KMS-11 (cell line): ENCODE data around the gene GOT1.

Source experiments
- H2AFZ ChIP-seq: fragments of 200-600 bp; sonication (generic); 2 replicates; pipeline ENCODE4 v1.6.1; 2016; ENCODE audit warnings: antibody characterized with exemption, mixed run types, low read depth
- H3K27ac ChIP-seq: fragments of 200-600 bp; sonication (generic); 2 replicates; pipeline ENCODE4 v1.6.1; 2016; ENCODE audit warnings: mild to moderate bottlenecking, mixed run types
- H3K27me3 ChIP-seq: fragments of 200-600 bp; sonication (generic); 2 replicates; pipeline ENCODE4 v1.6.1; 2017; ENCODE audit warnings: mild to moderate bottlenecking, low read depth, mixed run types, moderate library complexity; ENCODE audit not compliant: insufficient read depth
- H3K36me3 ChIP-seq: fragments of 200-600 bp; sonication (generic); 2 replicates; pipeline ENCODE4 v1.6.1; 2017; ENCODE audit warnings: mild to moderate bottlenecking, mixed run types; ENCODE audit not compliant: insufficient read depth
- H3K4me1 ChIP-seq: fragments of 200-600 bp; sonication (generic); 2 replicates; pipeline ENCODE4 v1.6.1; 2016; ENCODE audit warnings: mild to moderate bottlenecking, low read depth, mixed run types; ENCODE audit not compliant: poor library complexity, severe bottlenecking
- H3K4me2 ChIP-seq: fragments of 200-600 bp; sonication (generic); 2 replicates; pipeline ENCODE4 v1.7.0; 2016; ENCODE audit warnings: mild to moderate bottlenecking, mixed run types
- H3K4me3 ChIP-seq: fragments of 200-600 bp; sonication (generic); IDR thresholded peaks from 2 replicates; pipeline ENCODE4 v1.6.1; 2017; ENCODE audit warnings: low read depth, low read length, mixed read lengths; ENCODE audit not compliant: insufficient read depth
- H3K79me2 ChIP-seq: fragments of 200-600 bp; sonication (generic); 2 replicates; pipeline ENCODE4 v1.6.1; 2016; ENCODE audit warnings: low read depth, mixed run types; ENCODE audit not compliant: insufficient read depth
- H3K9ac ChIP-seq: fragments of 200-600 bp; sonication (generic); 2 replicates; pipeline ENCODE4 v1.6.1; 2016; ENCODE audit warnings: mild to moderate bottlenecking, mixed run types
- H4K20me1 ChIP-seq: fragments of 200-600 bp; sonication (generic); 2 replicates; pipeline ENCODE4 v1.6.1; 2016; ENCODE audit warnings: mild to moderate bottlenecking, mixed run types; ENCODE audit not compliant: insufficient read depth
- TF ChIP-seq, protein P1 (sequence below): fragments of 200-600 bp; sonication (generic); conservative IDR thresholded peaks from 2 replicates; pipeline ENCODE4 v1.6.1; 2017; ENCODE audit warnings: low read depth, mild to moderate bottlenecking, antibody characterized with exemption, low read length, moderate library complexity, mixed read lengths

Gene GOT1

DNA sequence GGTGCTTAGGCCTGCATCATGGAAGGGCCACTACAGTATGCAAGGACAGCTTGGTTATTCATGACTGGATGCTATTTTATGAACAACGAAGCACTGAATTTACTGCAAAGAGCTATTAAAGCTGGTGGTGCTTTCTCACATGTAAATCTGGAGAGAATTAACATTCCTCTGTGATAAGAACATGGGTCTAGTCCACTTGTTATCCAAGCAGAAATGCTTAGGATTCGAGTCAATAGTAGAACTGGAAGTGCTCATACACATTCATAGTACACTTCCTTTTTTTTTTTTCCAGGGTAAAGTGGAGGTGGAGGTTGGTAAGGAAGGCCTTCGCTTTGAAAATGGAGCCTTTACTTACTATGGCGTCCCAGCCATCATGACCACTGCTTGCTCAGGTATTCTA lies 66.3 kb downstream of the GOT1 start:
- Histone ChIP-seq H3K9ac (no peak overlapping the region), H3K36me3 (no peaks in the 10 kb centered on the region), H3K4me1 (no peaks in the 10 kb centered on the region), H3K27me3 (peaks cover 22% of the 10 kb centered on the region; the same call in 1 of the 2 replicates), H2AFZ (no peak overlapping the region), H3K27ac (no peak overlapping the region), H3K4me3 (no peak overlapping the region), H3K4me2 (no peak overlapping the region), H4K20me1 (no peaks in the 10 kb centered on the region), H3K79me2 (no peaks in the 10 kb centered on the region)
- TF ChIP-seq, protein P1, sequence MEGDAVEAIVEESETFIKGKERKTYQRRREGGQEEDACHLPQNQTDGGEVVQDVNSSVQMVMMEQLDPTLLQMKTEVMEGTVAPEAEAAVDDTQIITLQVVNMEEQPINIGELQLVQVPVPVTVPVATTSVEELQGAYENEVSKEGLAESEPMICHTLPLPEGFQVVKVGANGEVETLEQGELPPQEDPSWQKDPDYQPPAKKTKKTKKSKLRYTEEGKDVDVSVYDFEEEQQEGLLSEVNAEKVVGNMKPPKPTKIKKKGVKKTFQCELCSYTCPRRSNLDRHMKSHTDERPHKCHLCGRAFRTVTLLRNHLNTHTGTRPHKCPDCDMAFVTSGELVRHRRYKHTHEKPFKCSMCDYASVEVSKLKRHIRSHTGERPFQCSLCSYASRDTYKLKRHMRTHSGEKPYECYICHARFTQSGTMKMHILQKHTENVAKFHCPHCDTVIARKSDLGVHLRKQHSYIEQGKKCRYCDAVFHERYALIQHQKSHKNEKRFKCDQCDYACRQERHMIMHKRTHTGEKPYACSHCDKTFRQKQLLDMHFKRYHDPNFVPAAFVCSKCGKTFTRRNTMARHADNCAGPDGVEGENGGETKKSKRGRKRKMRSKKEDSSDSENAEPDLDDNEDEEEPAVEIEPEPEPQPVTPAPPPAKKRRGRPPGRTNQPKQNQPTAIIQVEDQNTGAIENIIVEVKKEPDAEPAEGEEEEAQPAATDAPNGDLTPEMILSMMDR = no peak

- H4K20me1 ChIP-seq = no peaks in the 10 kb centered on the region
- H3K27ac ChIP-seq = no peak overlapping the region
- no peak overlapping the region for H3K4me3 ChIP-seq
- TF ChIP-seq, protein P1 = no peak
- H3K4me1 ChIP-seq = no peaks in the 10 kb centered on the region
- H2AFZ ChIP-seq = no peak overlapping the region
- H3K9ac ChIP-seq = no peak overlapping the region
- H3K36me3 ChIP-seq = no peaks in the 10 kb centered on the region
- H3K79me2 ChIP-seq = no peaks in the 10 kb centered on the region
- no peak overlapping the region for H3K4me2 ChIP-seq
- no peaks in the 10 kb centered on the region for H3K27me3 ChIP-seq
Observed at GRCh38 chr10:99360934-99361333, 69.5 kb downstream of the GOT1 start.

- no peak overlapping the region for H3K4me2 ChIP-seq
- TF ChIP-seq, protein P1 = no peak
- H3K27me3 ChIP-seq = no peaks in the 10 kb centered on the region
- H3K36me3 ChIP-seq = no peaks in the 10 kb centered on the region
- no peak overlapping the region for H2AFZ ChIP-seq
- H3K27ac ChIP-seq = no peak overlapping the region
- no peak overlapping the region for H3K9ac ChIP-seq
- no peaks in the 10 kb centered on the region for H3K4me1 ChIP-seq
- H4K20me1 ChIP-seq = no peaks in the 10 kb centered on the region
- no peak overlapping the region for H3K4me3 ChIP-seq
- no peaks in the 10 kb centered on the region for H3K79me2 ChIP-seq
Observed at GRCh38 chr10:99358101-99358500, 72.3 kb downstream of the GOT1 start.

- Histone ChIP-seq H2AFZ (no peak overlapping the region), H3K27ac (no peak overlapping the region)
- TF ChIP-seq, protein P1 = no peak
Observed at GRCh38 chr10:99357691-99358090, 72.7 kb downstream of the GOT1 start.

More at GRCh38 chr10:99357691-99358090, 72.7 kb downstream of the GOT1 start:
- Histone ChIP-seq H3K36me3 (no peaks in the 10 kb centered on the region), H3K4me1 (no peaks in the 10 kb centered on the region), H3K79me2 (no peaks in the 10 kb centered on the region), H3K4me2 (no peak overlapping the region), H3K27me3 (no peaks in the 10 kb centered on the region), H3K4me3 (no peak overlapping the region), H3K9ac (no peak overlapping the region), H4K20me1 (no peaks in the 10 kb centered on the region)
